Esophagus squamous epithelium (tissue), 4 donors: ENCODE data around the gene POM121.
"Not testable (repeated sequence)": the region's sequence is repeated elsewhere in the genome, so short reads cannot be mapped to it uniquely, and the experiment has no call there.

Source experiments
- POLR2A ChIP-seq, 4 donors: fragments of 450-650 bp; IDR thresholded peaks; one replicate each; pipeline ENCODE4 v1.6.1; 2017; ENCODE audit warnings: antibody characterized with exemption in 4 of 4, mild to moderate bottlenecking in 4 of 4, moderate library complexity in 3 of 4
- TF ChIP-seq, protein P1 (sequence below), 6 experiments: fragments of 450-650 bp in 4 of 6; fragments of 200-600 bp in 2 of 6; sonication (generic) in 2 of 6; IDR thresholded peaks; one replicate each; pipeline ENCODE4 v1.5.1; 2016 to 2019; ENCODE audit warnings: antibody characterized with exemption in 6 of 6, mild to moderate bottlenecking in 4 of 6, moderate library complexity in 4 of 6

DNA sequence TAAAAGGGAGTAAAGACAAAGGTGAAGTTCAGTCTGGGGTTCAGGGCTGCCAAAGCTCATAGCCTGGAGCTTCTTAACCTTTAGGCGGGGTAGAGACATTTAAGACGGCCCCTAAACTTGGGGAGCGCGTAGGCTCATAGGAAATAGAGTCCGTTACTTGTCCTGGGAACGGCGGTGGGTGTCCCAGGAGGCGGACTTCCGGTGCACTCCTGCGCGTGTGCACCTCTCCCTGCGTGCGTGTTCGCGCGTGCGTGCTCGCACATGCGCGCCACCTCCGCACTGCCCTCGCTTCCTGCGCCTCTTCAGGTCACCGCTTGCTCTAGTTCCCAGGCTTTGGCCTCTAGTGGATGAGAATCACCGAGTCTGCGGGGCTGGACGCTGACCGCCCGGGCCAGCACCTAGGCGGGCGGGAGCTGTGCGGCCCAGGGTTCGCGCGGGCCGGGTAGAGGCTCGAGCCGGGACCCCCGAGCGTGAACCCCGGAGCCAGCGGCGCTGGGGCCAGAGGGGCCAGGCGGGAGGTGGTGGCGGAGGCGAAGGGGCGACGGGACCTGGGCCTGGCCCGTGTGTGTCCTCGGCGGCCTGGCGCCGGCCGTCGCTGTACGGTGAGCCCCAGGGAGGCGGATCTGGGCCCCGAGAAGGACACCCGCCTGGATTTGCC, 45.7 kb upstream of the POM121 start:
- TF ChIP-seq, protein P1, sequence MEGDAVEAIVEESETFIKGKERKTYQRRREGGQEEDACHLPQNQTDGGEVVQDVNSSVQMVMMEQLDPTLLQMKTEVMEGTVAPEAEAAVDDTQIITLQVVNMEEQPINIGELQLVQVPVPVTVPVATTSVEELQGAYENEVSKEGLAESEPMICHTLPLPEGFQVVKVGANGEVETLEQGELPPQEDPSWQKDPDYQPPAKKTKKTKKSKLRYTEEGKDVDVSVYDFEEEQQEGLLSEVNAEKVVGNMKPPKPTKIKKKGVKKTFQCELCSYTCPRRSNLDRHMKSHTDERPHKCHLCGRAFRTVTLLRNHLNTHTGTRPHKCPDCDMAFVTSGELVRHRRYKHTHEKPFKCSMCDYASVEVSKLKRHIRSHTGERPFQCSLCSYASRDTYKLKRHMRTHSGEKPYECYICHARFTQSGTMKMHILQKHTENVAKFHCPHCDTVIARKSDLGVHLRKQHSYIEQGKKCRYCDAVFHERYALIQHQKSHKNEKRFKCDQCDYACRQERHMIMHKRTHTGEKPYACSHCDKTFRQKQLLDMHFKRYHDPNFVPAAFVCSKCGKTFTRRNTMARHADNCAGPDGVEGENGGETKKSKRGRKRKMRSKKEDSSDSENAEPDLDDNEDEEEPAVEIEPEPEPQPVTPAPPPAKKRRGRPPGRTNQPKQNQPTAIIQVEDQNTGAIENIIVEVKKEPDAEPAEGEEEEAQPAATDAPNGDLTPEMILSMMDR (IDR thresholded peaks at IDR 0.05), result not testable (repeated sequence)
- TF ChIP-seq POLR2A (IDR thresholded peaks at IDR 0.05), result peak in 2 of 4 donors; percentile 54 to 66
